Measurements from ENCODE around the gene ELF3. TPM values are rescaled to one million over a fixed set of nuclear protein-coding genes. Genes with fewer than 3 reads are reported as not detected.
"Not testable (repeated sequence)": the region's sequence is repeated elsewhere in the genome, so short reads cannot be mapped to it uniquely, and the experiment has no call there.

The ELF3 gene
- total RNA-seq, result 10 to 100 TPM; 10.1 to 38.7 TPM
- 10 to 100 TPM; 22.2 to 29.0 TPM for polyA plus RNA-seq

- peaks cover 13 to 20% (median 15%) of the 10 kb centered on the region in 4 donors for H3K36me3 ChIP-seq (ENCODE audit: control insufficient read depth in 4 of 4, insufficient read depth in 3 of 4, low read depth in 1 of 4, low read length in 3 of 4)
- peak; percentile 78 for DNase-seq (ENCODE audit: low spot score)
- H3K9ac ChIP-seq (ENCODE audit: low read depth in 1 of 2, low read length in 2 of 2), result peak within 1 kb of the TSS; percentile 76 to 95
- peak within 1 kb of the TSS; percentile 89 to 94 for H3K27ac ChIP-seq (ENCODE audit: low read depth in 1 of 2, low read length in 2 of 2)
- peak within 1 kb of the TSS; percentile 65 to 89 (median 86) for H3K4me3 ChIP-seq (ENCODE audit: low read depth in 1 of 3, low read length in 3 of 3)
- WGBS, result 33% methylated on average over 24 of the region's 24 CpGs
- peaks cover 6 to 46% (median 31%) of the 10 kb centered on the region in 4 donors for H3K4me1 ChIP-seq (ENCODE audit: control insufficient read depth in 4 of 4, insufficient read depth in 4 of 4, low read length in 3 of 4)
- peak; percentile 76 to 78 for TF ChIP-seq JUND (IDR thresholded peaks at IDR 0.05)
- peak; percentile 87 for TF ChIP-seq FOXA1 (IDR thresholded peaks at IDR 0.05)
- TF ChIP-seq YY1 (IDR thresholded peaks at IDR 0.05), result peak; percentile 64
- TF ChIP-seq HNF4G (IDR thresholded peaks at IDR 0.05), result peak; percentile 62
- no peak for TF ChIP-seq CTCF (IDR thresholded peaks at IDR 0.05; ENCODE audit: low read depth, low read length, missing input control)
- TF ChIP-seq HNF4A (conservative IDR thresholded peaks at IDR 0.05), result peak; percentile 82 to 90
- TF ChIP-seq TAF1 (conservative IDR thresholded peaks at IDR 0.05), result peak; percentile 100
- TF ChIP-seq EGR1 (IDR thresholded peaks at IDR 0.05; ENCODE audit: low read depth in 2 of 2), result peak in 1 of 2 donors; percentile 46
- peak; percentile 77 for TF ChIP-seq ATF3 (IDR thresholded peaks at IDR 0.05)
- TF ChIP-seq REST (IDR thresholded peaks at IDR 0.05), result peak; percentile 98
- TF ChIP-seq GABPA (IDR thresholded peaks at IDR 0.05 in 1 of 2, conservative IDR thresholded peaks at IDR 0.05 in 1 of 2), result peak in 1 of 2 donors; percentile 48
- TF ChIP-seq RXRA (IDR thresholded peaks at IDR 0.05), result peak; percentile 92 to 97
- peak; percentile 67 for TF ChIP-seq NR2F2 (IDR thresholded peaks at IDR 0.05)
- peak; percentile 98 for TF ChIP-seq SP1 (IDR thresholded peaks at IDR 0.05)
- TF ChIP-seq MAX (IDR thresholded peaks at IDR 0.05), result peak; percentile 81
- TF ChIP-seq ZBTB33 (IDR thresholded peaks at IDR 0.05), result peak; percentile 73
- peak; percentile 32 to 57 for TF ChIP-seq RAD21 (IDR thresholded peaks at IDR 0.05)
- peak; percentile 52 for TF ChIP-seq FOXA2 (IDR thresholded peaks at IDR 0.05)
- H3K9me3 ChIP-seq (ENCODE audit: control insufficient read depth in 4 of 4, low read length in 3 of 4), result no peaks in the 10 kb centered on the region
- H3K27me3 ChIP-seq (ENCODE audit: control insufficient read depth in 4 of 4, insufficient read depth in 4 of 4, low read length in 3 of 4), result no peaks in the 10 kb centered on the region
Observed at GRCh38 chr1:202010180-202011015, at the start of gene ELF3. TSS of gene ELF3 (plus strand) at chr1:202010587. CDS start at chr1:202011137, 550 bp downstream.

- H3K4me1 ChIP-seq (ENCODE audit: control insufficient read depth in 4 of 4, insufficient read depth in 4 of 4, low read length in 3 of 4); H3K4me3 ChIP-seq (ENCODE audit: low read depth in 1 of 3, low read length in 3 of 3); H3K9me3 ChIP-seq (ENCODE audit: control insufficient read depth in 4 of 4, low read length in 3 of 4); DNase-seq (ENCODE audit: low spot score); H3K27me3 ChIP-seq (ENCODE audit: control insufficient read depth in 4 of 4, insufficient read depth in 4 of 4, low read length in 3 of 4); H3K27ac ChIP-seq (ENCODE audit: low read depth in 1 of 2, low read length in 2 of 2); H3K9ac ChIP-seq (ENCODE audit: low read depth in 1 of 2, low read length in 2 of 2): not testable (repeated sequence)
- H3K36me3 ChIP-seq (ENCODE audit: control insufficient read depth in 4 of 4, insufficient read depth in 3 of 4, low read depth in 1 of 4, low read length in 3 of 4), result peaks cover 20 to 69% (median 56%) of the 10 kb centered on the region in 4 donors
- WGBS, result 94% methylated on average over 10 of the region's 10 CpGs
Observed at GRCh38 chr1:201962382-201962781, 48.0 kb upstream of the ELF3 start.

All from liver (tissue), 9 donors.